WERI-Rb-1 (cell line): ENCODE measurements around the gene FARS2.

ENCODE experiments used
- DNase-seq: peaks from one replicate; pipeline ENCODE4 v3.0.0-alpha.2; 2020
- H3K27ac ChIP-seq: fragments of 250-450 bp; sonication (Bioruptor Pico); 2 replicates; pipeline ENCODE4 v1.5.1; 2020; ENCODE audit warnings: mild to moderate bottlenecking, moderate library complexity
- H3K27me3 ChIP-seq: fragments of 250-450 bp; sonication (Bioruptor Pico); 2 replicates; pipeline ENCODE4 v1.5.1; 2021; ENCODE audit warnings: mild to moderate bottlenecking, low read depth, moderate library complexity; ENCODE audit not compliant: insufficient read depth, severe bottlenecking
- H3K36me3 ChIP-seq: fragments of 250-450 bp; sonication (Bioruptor Pico); 2 replicates; pipeline ENCODE4 v1.5.1; 2020; ENCODE audit warnings: mild to moderate bottlenecking, moderate library complexity
- H3K4me3 ChIP-seq: 2 replicates; pipeline ENCODE4 v1.5.1; 2011; ENCODE audit warnings: low read depth, mild to moderate bottlenecking, control low read depth, low read length
- H3K9me3 ChIP-seq: fragments of 250-450 bp; sonication (Bioruptor Pico); 2 replicates; pipeline ENCODE4 v1.5.1; 2021; ENCODE audit warnings: mild to moderate bottlenecking, moderate library complexity; ENCODE audit not compliant: severe bottlenecking
- TF ChIP-seq, protein P1 (sequence below): IDR thresholded peaks from 2 replicates; pipeline ENCODE4 v1.5.1; 2011; ENCODE audit warnings: low read depth, mild to moderate bottlenecking, control low read depth, inconsistent platforms, low read length

FARS2 gene

DNA sequence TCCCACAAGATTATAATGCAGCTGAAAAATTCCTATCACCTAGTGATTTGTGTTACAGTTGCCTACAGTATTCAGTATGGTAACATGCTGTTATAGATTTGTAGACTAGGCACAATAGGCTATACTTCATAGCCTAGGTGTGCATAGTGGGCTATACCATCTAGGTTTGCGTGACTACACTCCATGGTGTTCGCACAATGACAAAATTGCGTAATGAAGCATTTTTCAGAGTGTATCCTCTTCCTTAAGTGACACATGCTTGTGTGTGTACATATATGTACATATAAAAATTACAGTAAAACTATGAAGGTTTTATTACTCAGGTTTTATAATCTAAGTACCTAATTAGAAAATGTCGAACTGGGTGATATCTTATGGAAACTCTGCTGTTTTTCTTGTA lies 133.0 kb downstream of the FARS2 start:
- Histone ChIP-seq H3K27ac (no peak overlapping the region), H3K9me3 (no peaks in the 10 kb centered on the region), H3K36me3 (no peaks in the 10 kb centered on the region), H3K27me3 (no peaks in the 10 kb centered on the region), H3K4me3 (no peak overlapping the region)
- no peak for DNase-seq
- TF ChIP-seq, protein P1, sequence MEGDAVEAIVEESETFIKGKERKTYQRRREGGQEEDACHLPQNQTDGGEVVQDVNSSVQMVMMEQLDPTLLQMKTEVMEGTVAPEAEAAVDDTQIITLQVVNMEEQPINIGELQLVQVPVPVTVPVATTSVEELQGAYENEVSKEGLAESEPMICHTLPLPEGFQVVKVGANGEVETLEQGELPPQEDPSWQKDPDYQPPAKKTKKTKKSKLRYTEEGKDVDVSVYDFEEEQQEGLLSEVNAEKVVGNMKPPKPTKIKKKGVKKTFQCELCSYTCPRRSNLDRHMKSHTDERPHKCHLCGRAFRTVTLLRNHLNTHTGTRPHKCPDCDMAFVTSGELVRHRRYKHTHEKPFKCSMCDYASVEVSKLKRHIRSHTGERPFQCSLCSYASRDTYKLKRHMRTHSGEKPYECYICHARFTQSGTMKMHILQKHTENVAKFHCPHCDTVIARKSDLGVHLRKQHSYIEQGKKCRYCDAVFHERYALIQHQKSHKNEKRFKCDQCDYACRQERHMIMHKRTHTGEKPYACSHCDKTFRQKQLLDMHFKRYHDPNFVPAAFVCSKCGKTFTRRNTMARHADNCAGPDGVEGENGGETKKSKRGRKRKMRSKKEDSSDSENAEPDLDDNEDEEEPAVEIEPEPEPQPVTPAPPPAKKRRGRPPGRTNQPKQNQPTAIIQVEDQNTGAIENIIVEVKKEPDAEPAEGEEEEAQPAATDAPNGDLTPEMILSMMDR, result no peak

DNA sequence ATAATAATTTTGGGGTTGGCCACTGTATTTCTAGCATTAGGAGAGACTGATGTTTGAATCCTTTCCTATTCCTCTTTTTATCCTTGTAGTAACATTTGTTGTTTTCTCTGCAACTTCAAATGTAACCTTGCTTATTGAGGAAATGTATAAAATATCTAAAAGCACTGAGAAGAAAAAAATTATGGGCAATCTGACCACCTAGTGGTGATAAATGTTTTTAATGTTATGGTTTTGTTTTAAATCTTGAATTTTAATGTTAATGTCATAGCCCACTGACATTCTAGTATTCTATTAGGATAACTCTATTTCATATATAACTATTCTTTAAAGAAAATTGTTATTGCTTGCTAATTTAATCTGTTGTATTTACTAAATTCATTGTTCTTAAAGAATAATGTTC lies 134.4 kb downstream of the FARS2 start:
- H3K27ac ChIP-seq, result no peak overlapping the region
- H3K4me3 ChIP-seq, result no peak overlapping the region
- no peaks in the 10 kb centered on the region for H3K9me3 ChIP-seq
- TF ChIP-seq, protein P1, result no peak
- no peaks in the 10 kb centered on the region for H3K36me3 ChIP-seq
- no peak for DNase-seq
- no peaks in the 10 kb centered on the region for H3K27me3 ChIP-seq

DNA sequence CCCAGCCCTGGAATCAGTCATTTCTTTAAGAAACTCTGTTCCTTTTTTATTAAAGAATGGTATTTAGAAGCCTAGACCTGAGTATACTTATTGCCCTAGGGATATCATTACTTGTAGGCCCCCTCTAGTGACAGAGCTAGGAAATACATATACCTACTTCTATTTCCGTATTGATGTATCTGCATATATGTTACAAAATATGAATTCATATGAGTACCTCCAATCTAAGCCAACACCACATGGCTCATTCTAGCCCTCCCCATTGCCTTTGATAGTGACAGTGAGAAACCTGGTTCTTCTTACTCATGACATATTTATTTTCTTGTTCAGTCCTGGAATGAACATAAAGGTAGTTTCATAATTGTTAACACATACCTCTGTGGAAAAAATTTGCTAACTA lies 137.2 kb downstream of the FARS2 start:
- DNase-seq, result no peak
- Histone ChIP-seq H3K27me3 (no peaks in the 10 kb centered on the region), H3K27ac (no peak overlapping the region), H3K9me3 (no peaks in the 10 kb centered on the region), H3K4me3 (no peak overlapping the region), H3K36me3 (no peaks in the 10 kb centered on the region)
- TF ChIP-seq, protein P1, result peak; percentile 34; the same call in 1 of the 2 replicates

DNA sequence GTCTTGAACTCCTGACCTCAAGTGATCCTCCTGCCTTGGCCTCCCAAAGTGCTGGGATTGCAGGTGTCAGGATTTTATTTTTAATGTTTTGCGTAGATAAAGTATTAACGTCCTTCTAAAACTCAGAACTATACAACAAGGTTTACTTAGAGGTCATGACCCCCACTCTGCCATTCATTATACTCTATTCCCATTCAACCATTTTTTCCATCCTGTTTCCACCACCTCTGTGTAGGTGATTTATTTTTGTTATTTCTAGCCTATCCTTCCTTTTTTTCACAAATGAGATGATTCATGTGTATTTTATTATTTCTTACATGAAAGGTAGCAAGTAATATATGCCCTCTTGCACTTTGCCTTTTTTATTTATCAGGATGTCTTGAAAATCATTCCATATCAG lies 138.1 kb downstream of the FARS2 start:
- TF ChIP-seq, protein P1, result no peak
- Histone ChIP-seq H3K36me3 (no peaks in the 10 kb centered on the region), H3K27ac (no peak overlapping the region), H3K4me3 (no peak overlapping the region), H3K27me3 (no peaks in the 10 kb centered on the region), H3K9me3 (no peaks in the 10 kb centered on the region)
- no peak for DNase-seq

DNA sequence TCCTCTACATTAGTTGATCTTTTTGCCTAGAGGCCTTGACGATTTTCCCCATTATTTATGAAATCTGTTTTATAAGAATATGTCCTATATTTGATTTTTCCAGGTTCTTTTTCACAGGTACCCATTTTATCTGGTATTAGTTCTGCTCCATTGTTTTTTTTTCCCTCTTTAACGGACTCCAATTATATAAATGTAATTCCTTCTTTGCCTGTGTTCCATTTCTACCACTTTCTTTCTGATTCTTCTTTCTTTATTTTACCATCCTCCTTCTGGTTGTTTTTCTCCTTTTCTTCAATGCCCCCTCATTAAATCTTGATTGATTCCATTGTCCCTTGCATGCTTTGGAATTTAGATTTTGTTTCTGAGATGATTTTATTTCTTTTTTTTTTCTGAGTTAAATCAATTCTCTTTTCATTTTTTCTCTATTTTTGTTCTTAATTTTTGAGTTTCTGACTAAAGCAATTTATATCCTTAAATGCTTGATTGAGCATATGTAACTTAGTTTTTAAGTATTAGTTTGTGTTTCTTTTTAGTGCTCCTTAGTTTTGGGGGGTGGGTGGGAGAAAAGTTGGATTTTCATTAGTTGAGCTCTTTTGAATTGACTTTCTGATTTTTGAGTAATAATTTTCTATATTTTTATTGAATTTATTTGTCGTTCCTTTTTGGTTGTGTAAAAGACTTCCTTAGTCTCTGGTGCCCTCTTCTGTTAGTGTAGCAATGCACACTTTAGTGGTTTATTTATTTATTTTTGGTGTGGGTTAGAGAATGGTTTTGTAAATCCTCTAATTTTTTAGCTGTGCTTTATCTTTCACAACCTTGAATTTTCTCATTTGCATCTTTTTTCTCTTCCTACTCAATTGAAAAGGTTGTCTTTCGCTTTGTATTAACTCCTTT lies 140.8 kb downstream of the FARS2 start:
- TF ChIP-seq, protein P1, result peak; percentile 37; the same call in 1 of the 2 replicates
- DNase-seq, result no peak
- Histone ChIP-seq H3K27ac (no peak overlapping the region), H3K4me3 (no peak overlapping the region), H3K27me3 (no peaks in the 10 kb centered on the region), H3K36me3 (no peaks in the 10 kb centered on the region), H3K9me3 (no peaks in the 10 kb centered on the region)
